Measurements from ENCODE around the gene SCN5A. TPM values are rescaled to one million over a fixed set of nuclear protein-coding genes. Genes with fewer than 3 reads are reported as not detected.
A peak's percentile ranks its signal among the peaks of the same experiment; 100 is the strongest.

Gene SCN5A
- total and polyA plus RNA-seq, 10 donors, result 0.02 to 1.2 (median 0.17) TPM; not detected in 3

GRCh38 chr3:38563070-38563885 lies 86.2 kb downstream of the SCN5A start:
- intact Hi-C loops (cut with DNase I; ENCODE audit: low total_unique reads), result no loop called here
- Histone ChIP-seq H3K4me1 (no peaks in the 10 kb centered on the region), H3K9me3 (no peaks in the 10 kb centered on the region), H3K27me3 (replicated peaks in 1 of 7) (peaks cover 0 to 8% (median 0%) of the 10 kb centered on the region in 7 donors), H3K27ac (no peak overlapping the region), H3K4me3 (no peak overlapping the region), H3K36me3 (peaks cover 0 to 11% (median 0%) of the 10 kb centered on the region in 6 donors)
- 86 to 91% (median 87%) methylated on average over 14 to 15 of the region's 15 CpGs for WGBS, 5 donors
- peak; percentile 59 for DNase-seq
- TF ChIP-seq POLR2A (IDR thresholded peaks at IDR 0.05) (no peak), CTCF (IDR thresholded peaks at IDR 0.05 in 8 of 11, conservative IDR thresholded peaks at IDR 0.05 in 3 of 11) (no peak), POLR2AphosphoS5 (IDR thresholded peaks at IDR 0.05) (no peak)

- DNase-seq, result no peak
- Histone ChIP-seq H3K27me3 (replicated peaks in 1 of 7) (peaks cover 0 to 8% (median 0%) of the 10 kb centered on the region in 7 donors), H3K9me3 (no peaks in the 10 kb centered on the region), H3K36me3 (peaks cover 0 to 11% (median 0%) of the 10 kb centered on the region in 6 donors), H3K4me1 (no peaks in the 10 kb centered on the region), H3K27ac (no peak overlapping the region), H3K4me3 (no peak overlapping the region)
- TF ChIP-seq POLR2A (IDR thresholded peaks at IDR 0.05), result no peak
- no peak for TF ChIP-seq CTCF (IDR thresholded peaks at IDR 0.05 in 8 of 11, conservative IDR thresholded peaks at IDR 0.05 in 3 of 11)
- TF ChIP-seq POLR2AphosphoS5 (IDR thresholded peaks at IDR 0.05), result no peak
- intact Hi-C loops (cut with DNase I; ENCODE audit: low total_unique reads), result no loop called here
- 94 to 99% (median 98%) methylated on average over 7 of the region's 7 CpGs for WGBS, 5 donors
These were observed 87.0 kb downstream of the SCN5A start for GRCh38 chr3:38562467-38562925.

GRCh38 chr3:38561746-38562466 lies 87.6 kb downstream of the SCN5A start:
- TF ChIP-seq POLR2A (IDR thresholded peaks at IDR 0.05) (no peak), CTCF (IDR thresholded peaks at IDR 0.05 in 8 of 11, conservative IDR thresholded peaks at IDR 0.05 in 3 of 11) (no peak), POLR2AphosphoS5 (IDR thresholded peaks at IDR 0.05) (no peak)

More at GRCh38 chr3:38561746-38562466, 87.6 kb downstream of the SCN5A start:
- Histone ChIP-seq H3K4me1 (no peaks in the 10 kb centered on the region), H3K27me3 (replicated peaks in 1 of 7) (peaks cover 0 to 8% (median 0%) of the 10 kb centered on the region in 7 donors), H3K27ac (no peak overlapping the region), H3K4me3 (no peak overlapping the region), H3K9me3 (no peaks in the 10 kb centered on the region), H3K36me3 (peaks cover 0 to 11% (median 0%) of the 10 kb centered on the region in 6 donors)
- peak; percentile 61 for DNase-seq
- WGBS, 5 donors, result 77 to 81% (median 78%) methylated on average over 10 of the region's 10 CpGs
- intact Hi-C loops (cut with DNase I; ENCODE audit: low total_unique reads), result no loop called here
